Cardiac muscle cell (in vitro differentiated cells and primary cell): ENCODE data around the gene PTH2. TPM values are rescaled to one million over a fixed set of nuclear protein-coding genes. Genes with fewer than 3 reads are reported as not detected.
"Not testable (repeated sequence)": the region's sequence is repeated elsewhere in the genome, so short reads cannot be mapped to it uniquely, and the experiment has no call there.

Source experiments
- DNase-seq, 2 donors: peaks; one replicate each; pipeline versions ENCODE4 v3.0.0 to v3.0.0-alpha.2; 2010 to 2017; ENCODE audit warnings: low read depth in 1 of 2, low spot score in 1 of 2
- H3K27ac ChIP-seq: fragments of 200-600 bp; sonication (generic); 2 replicates; pipeline ENCODE4 v1.5.1; 2016
- H3K27me3 ChIP-seq: fragments of 200-600 bp; sonication (generic); 2 replicates; pipeline ENCODE4 v1.6.0; 2016; ENCODE audit warnings: control low read depth
- H3K36me3 ChIP-seq: fragments of 200-600 bp; sonication (generic); 2 replicates; pipeline ENCODE4 v1.5.1; 2016; ENCODE audit warnings: control low read depth
- H3K4me1 ChIP-seq: fragments of 200-600 bp; sonication (generic); 2 replicates; pipeline ENCODE4 v1.8.1; 2017; ENCODE audit warnings: low read depth, mild to moderate bottlenecking, mixed run types
- H3K4me3 ChIP-seq: fragments of 200-600 bp; sonication (generic); 2 replicates; pipeline ENCODE4 v1.5.1; 2016; ENCODE audit warnings: mild to moderate bottlenecking
- H3K9me3 ChIP-seq: fragments of 200-600 bp; sonication (generic); 2 replicates; pipeline ENCODE4 v1.5.1; 2017; ENCODE audit warnings: low read depth, mild to moderate bottlenecking, control low read depth
- polyA plus RNA-seq: library from polyadenylated mRNA; unstranded; fragments of >200 nt; fragmentation: Nextera tagmentation; extraction: Ambion mirVana; gene quantifications from 2 replicates; pipeline ENCODE4 v1.2.1, GENCODE V29; 2016
- total RNA-seq: library from RNA; depleted of rRNA; stranded (reverse); fragments of >200 nt; gene quantifications from 2 replicates; pipeline ENCODE4 v1.2.3, GENCODE V29; 2016
- TF ChIP-seq, protein P1 (sequence below): IDR thresholded peaks from 2 replicates; pipeline ENCODE4 v1.5.1; 2012; ENCODE audit warnings: low read depth, mild to moderate bottlenecking, low read length

PTH2 gene
- total and polyA plus RNA-seq, 2 experiments from 2014 or later: 6.2 to 10.0 TPM

DNA sequence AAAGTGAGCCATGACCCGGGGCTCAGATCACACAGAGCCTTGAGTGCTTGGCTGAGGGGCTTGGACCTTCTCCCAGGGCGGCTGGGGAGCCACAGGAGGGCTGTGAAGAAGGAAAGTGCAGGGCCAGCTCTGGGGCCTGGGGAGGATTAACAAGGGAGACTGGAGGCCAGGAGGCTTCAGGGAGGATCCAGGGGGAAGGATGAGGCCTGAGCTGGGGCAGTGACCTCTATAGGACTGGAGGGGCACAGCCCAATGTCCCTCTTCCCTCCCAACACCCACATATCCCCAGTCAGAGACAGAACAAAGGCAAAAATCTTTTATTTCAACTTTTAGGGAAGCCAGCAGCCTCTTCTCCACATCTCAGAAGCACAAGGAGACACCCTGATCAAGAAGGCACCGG lies 22.8 kb upstream of the PTH2 start:
- no peaks in the 10 kb centered on the region for H3K4me1 ChIP-seq
- no peaks in the 10 kb centered on the region for H3K36me3 ChIP-seq
- H3K4me3 ChIP-seq: no peak overlapping the region
- H3K9me3 ChIP-seq: no peaks in the 10 kb centered on the region
- TF ChIP-seq, protein P1, sequence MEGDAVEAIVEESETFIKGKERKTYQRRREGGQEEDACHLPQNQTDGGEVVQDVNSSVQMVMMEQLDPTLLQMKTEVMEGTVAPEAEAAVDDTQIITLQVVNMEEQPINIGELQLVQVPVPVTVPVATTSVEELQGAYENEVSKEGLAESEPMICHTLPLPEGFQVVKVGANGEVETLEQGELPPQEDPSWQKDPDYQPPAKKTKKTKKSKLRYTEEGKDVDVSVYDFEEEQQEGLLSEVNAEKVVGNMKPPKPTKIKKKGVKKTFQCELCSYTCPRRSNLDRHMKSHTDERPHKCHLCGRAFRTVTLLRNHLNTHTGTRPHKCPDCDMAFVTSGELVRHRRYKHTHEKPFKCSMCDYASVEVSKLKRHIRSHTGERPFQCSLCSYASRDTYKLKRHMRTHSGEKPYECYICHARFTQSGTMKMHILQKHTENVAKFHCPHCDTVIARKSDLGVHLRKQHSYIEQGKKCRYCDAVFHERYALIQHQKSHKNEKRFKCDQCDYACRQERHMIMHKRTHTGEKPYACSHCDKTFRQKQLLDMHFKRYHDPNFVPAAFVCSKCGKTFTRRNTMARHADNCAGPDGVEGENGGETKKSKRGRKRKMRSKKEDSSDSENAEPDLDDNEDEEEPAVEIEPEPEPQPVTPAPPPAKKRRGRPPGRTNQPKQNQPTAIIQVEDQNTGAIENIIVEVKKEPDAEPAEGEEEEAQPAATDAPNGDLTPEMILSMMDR: no peak
- H3K27me3 ChIP-seq: peaks cover 16% of the 10 kb centered on the region
- DNase-seq: no peak
- H3K27ac ChIP-seq: peak overlapping the region; percentile 34

DNA sequence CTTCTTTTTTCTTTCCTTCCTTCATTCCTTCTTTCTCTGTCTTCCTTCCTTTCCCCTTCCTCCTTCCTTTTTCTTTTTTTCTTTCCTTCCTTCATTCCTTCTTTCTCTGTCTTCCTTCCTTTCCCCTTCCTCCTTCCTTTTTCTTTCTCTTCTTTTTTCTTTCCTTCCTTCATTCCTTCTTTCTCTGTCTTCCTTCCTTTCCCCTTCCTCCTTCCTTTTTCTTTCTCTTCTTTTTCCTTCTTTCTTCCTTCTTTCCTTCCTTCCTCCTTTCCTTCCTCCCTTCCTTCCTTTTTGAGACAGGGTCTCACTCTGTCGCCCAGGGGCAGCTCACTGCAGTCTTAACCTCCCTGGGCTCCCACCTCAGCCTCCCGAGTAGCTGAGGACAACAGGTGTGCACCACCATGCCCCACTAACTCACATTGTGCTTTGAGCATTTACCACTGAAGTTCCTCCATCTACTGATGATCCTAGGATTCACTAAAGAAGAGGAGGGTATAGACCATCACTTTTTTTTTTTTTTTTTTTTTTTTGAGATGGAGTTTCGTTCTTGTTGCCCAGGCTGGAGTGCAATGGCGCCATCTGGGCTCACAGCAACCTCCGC lies 21.0 kb upstream of the PTH2 start:
- H3K36me3 ChIP-seq, H3K9me3 ChIP-seq, DNase-seq, H3K27ac ChIP-seq, H3K4me3 ChIP-seq, H3K4me1 ChIP-seq: not testable (repeated sequence)
- peaks cover 33% of the 10 kb centered on the region for H3K27me3 ChIP-seq

DNA sequence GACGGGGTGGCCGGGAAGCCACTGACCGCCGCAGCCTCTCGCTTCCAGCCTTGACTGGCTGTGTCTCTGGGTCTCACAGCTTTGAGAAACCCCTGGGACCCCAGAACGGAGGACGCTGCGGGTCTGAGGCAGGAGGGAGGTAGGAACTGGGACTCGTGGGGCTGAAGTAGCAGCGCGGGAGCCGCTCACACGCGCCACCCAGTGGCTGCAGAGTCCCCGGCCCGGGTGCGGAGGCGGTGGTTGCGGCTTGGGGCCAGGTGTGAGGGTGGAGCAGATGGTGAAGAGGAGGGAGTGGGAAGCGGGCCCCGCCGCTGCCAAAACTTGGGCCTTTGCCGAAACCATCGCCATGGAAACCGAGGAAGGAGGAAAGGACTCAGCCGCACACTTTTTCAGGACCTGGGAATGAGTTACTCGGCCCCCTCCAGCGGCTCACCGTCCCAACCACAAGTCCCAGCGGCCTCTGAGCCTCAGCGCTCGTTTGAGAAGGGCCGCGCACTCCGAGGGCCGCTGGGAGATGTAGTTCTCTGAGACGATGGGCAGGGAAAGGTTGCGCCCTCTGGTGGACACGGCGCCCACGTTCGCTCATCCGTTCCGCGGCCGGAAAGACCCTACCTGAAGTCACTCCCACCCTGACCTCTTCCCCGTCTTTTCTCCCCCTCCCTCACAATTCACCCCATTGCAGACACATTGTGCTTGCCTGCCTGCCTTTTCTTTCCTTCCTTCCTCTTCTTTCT lies 20.3 kb upstream of the PTH2 start:
- peak overlapping the region; percentile 44 for H3K4me3 ChIP-seq
- TF ChIP-seq, protein P1: peak; percentile 76
- peaks cover 40% of the 10 kb centered on the region for H3K27me3 ChIP-seq
- no peaks in the 10 kb centered on the region for H3K36me3 ChIP-seq
- no peaks in the 10 kb centered on the region for H3K4me1 ChIP-seq
- peak overlapping the region; percentile 51 for H3K27ac ChIP-seq
- no peaks in the 10 kb centered on the region for H3K9me3 ChIP-seq
- peak; percentile 97 for DNase-seq

DNA sequence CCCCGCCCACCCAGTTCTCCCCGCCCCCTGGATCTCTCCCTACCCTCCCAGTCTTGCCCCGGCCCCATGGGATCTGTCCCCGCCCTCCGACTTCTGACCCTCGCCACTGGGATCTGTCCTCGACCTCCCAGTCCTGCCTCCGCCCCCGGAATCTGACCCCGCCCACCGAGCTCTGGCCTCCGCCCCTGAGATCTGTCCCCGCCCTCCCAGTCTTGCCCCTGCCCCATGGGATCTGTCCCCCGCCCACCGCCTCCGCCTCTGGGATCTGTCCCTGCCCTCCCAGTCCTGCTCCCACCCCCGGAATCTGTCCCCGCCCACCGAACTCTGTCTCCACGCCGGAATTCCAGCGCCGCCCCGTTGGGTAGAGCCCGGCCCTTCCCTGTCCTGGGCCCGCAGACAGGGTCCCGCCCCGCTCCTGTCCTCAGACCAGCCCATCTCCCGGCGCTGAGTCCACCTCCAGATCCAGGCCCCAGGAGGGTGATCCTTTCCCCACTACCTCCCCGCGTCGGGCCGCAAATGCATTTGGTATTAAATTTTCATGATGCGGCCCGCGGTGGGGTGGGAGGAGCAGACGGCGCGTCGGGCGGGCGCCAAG lies 19.6 kb upstream of the PTH2 start:
- Histone ChIP-seq H3K36me3 (no peaks in the 10 kb centered on the region), H3K9me3 (no peaks in the 10 kb centered on the region), H3K27me3 (peaks cover 47% of the 10 kb centered on the region), H3K4me3 (peak overlapping the region; percentile 44), H3K4me1 (no peaks in the 10 kb centered on the region), H3K27ac (peak overlapping the region; percentile 51)
- TF ChIP-seq, protein P1: no peak
- peak; percentile 91 to 97 for DNase-seq

DNA sequence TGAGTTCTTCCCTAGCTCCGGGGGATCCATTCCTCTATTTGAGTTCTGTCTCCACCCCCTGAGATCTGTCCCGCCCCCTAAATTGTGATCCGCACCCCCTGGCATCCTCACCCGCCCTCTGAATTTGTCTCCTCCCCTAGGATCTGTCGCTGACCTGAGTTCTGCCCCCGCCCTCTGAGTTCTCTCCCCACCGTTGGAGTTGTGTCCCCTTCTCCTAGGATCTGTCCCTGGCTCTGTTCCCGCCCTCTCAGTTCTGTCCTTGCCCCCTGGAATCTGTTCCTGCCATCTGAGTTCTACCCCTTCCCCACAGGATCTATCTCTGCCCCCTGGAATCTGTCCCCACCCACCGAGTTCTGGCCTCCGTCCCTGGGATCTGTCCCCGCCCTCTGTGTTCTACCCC lies 19.1 kb upstream of the PTH2 start:
- TF ChIP-seq, protein P1: no peak
- H3K4me1 ChIP-seq: no peaks in the 10 kb centered on the region
- H3K27ac ChIP-seq: peak overlapping the region; percentile 40
- H3K4me3 ChIP-seq: peak overlapping the region; percentile 44
- H3K9me3 ChIP-seq: no peaks in the 10 kb centered on the region
- H3K36me3 ChIP-seq: no peaks in the 10 kb centered on the region
- peaks cover 52% of the 10 kb centered on the region for H3K27me3 ChIP-seq
- no peak for DNase-seq

DNA sequence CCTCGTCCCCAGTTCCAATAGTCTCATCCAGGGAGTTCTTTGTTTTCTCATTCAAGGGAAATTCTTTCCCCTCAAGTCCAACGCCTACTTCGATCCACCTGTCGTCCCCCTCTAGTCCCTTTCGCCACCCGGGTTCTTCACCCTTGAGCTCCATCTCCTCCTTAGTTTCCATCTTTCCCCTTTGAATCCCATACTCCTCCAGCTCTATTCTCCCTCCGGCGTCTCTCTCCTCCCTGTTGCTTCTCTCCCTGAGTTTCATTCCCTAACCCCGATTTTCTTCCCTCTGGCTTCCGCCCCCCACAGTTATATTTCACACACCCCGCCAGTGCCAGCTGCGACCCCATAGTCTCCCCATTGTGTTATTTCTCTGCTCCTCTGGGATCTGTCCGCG lies 18.7 kb upstream of the PTH2 start:
- Histone ChIP-seq H3K4me3 (peak overlapping the region; percentile 44), H3K36me3 (no peaks in the 10 kb centered on the region), H3K4me1 (no peaks in the 10 kb centered on the region), H3K9me3 (no peaks in the 10 kb centered on the region), H3K27ac (no peak overlapping the region), H3K27me3 (peaks cover 56% of the 10 kb centered on the region)
- no peak for DNase-seq
- TF ChIP-seq, protein P1: no peak
